Right lobe of liver (tissue), 6 donors: Measurements from ENCODE around the gene PLXND1. TPM values are rescaled to one million over a fixed set of nuclear protein-coding genes. Genes with fewer than 3 reads are reported as not detected.

Experiments used
- ATAC-seq, 4 donors: fragments of 200-7000 bp; cut with Tn5 transposase; one replicate each; pipeline ENCODE4 v1.9.1; 2020; ENCODE audit warnings: mild to moderate bottlenecking in 4 of 4, moderate library complexity in 4 of 4
- DNase-seq, 3 donors: peaks; one replicate each; pipeline ENCODE4 v3.0.0-alpha.2; 2020
- H3K27ac ChIP-seq, 3 donors: fragments of 200-600 bp; one replicate each; pipeline ENCODE4 v1.8.0; 2022
- H3K27me3 ChIP-seq, 2 donors: fragments of 200-600 bp; one replicate each; pipeline ENCODE4 v1.8.0; 2022
- H3K36me3 ChIP-seq, 4 donors: fragments of 200-600 bp; sonication (generic) in 1 of 4; one replicate each; pipeline versions ENCODE4 v1.5.1 to v1.8.0; 2017 to 2022; ENCODE audit warnings: control low read depth in 1 of 4
- H3K4me1 ChIP-seq, 4 donors: fragments of 200-600 bp; sonication (generic) in 1 of 4; one replicate each; pipeline versions ENCODE4 v1.5.1 to v1.8.0; 2017 to 2022; ENCODE audit warnings: control low read depth in 1 of 4
- H3K4me3 ChIP-seq, 3 donors: fragments of 200-600 bp; one replicate each; pipeline ENCODE4 v1.8.0; 2022
- H3K9me3 ChIP-seq, 4 donors: fragments of 200-600 bp; sonication (generic) in 1 of 4; one replicate each; pipeline versions ENCODE4 v1.5.1 to v1.8.0; 2017 to 2022; ENCODE audit warnings: control low read depth in 1 of 4
- CTCF ChIP-seq, 4 donors: fragments of 200-600 bp in 3 of 4; fragments of 450-650 bp in 1 of 4; IDR thresholded peaks; one replicate each; pipeline versions ENCODE4 v1.5.1 to v1.8.0; 2016 to 2022; ENCODE audit warnings: antibody characterized with exemption in 4 of 4, mild to moderate bottlenecking in 2 of 4
- POLR2A ChIP-seq: fragments of 450-650 bp; IDR thresholded peaks from one replicate; pipeline ENCODE4 v1.6.1; 2017; ENCODE audit warnings: antibody characterized with exemption, mild to moderate bottlenecking
- WGBS: methylation state at CpG from one replicate; pipeline ENCODE4 v1.1.6; 2018; ENCODE audit warnings: low coverage, low lambda C conversion rate; ENCODE audit not compliant: insufficient coverage; ENCODE audit errors: missing lambda C conversion rate; 5-methylcytosine and 5-hydroxymethylcytosine counted together
- intact Hi-C, 2 donors: fragments of 100-400 bp; cut with DNase I; formaldehyde crosslinking; loops; one replicate each; pipeline versions ENCODE4 v1.11.2 to v1.14.1; 2022
- small RNA-seq, 2 experiments: library from RNA; depleted of rRNA; stranded (forward); fragments of <200 nt; gene quantifications; one replicate each; pipeline ENCODE3, GENCODE V24; 2016
- total RNA-seq, 6 experiments: library from RNA; depleted of rRNA in 2 of 6; stranded (reverse); fragments of >200 nt in 2 of 6; fragmentation: NEBNext Ultra II Directional in 3 of 6; extraction: Animal tissue kit (Norgen Biotek cat#: 25700) in 3 of 6; gene quantifications; one replicate each; pipeline versions ENCODE4 v1.1.0 to v1.2.4, GENCODE V29; 2016 to 2023
- donor health status: DM: no; HTN: yes; CAD: no.
- donor health status: DM: no; HTN: no; CAD: no.
- donor health status: DM: no; HTN: no; CAD: no.
- donor health status: DM: no; HTN: yes; CAD: no.
- donor health status: DM: no; HTN: yes; CAD: no.

PLXND1 gene
- total RNA-seq, 6 experiments from 2014 or later, result 27.0 to 48.8 (median 29.6) TPM

GRCh38 chr3:129506231-129506742 is 100.2 kb downstream of the PLXND1 start:
- DNase-seq (no peak), ATAC-seq (no peak)
- intact Hi-C loops, result no loop called here
- Histone ChIP-seq H3K4me3 (no peak overlapping the region), H3K27me3 (no peaks in the 10 kb centered on the region), H3K4me1 (no peaks in the 10 kb centered on the region), H3K27ac (no peak overlapping the region), H3K36me3 (peaks cover 0 to 13% (median 4%) of the 10 kb centered on the region in 4 donors), H3K9me3 (no peaks in the 10 kb centered on the region)
- 86% methylated on average over 7 of the region's 9 CpGs for WGBS
- no peak for TF ChIP-seq CTCF (IDR thresholded peaks at IDR 0.05)
- no peak for TF ChIP-seq POLR2A

GRCh38 chr3:129505341-129505740 is 101.1 kb downstream of the PLXND1 start:
- intact Hi-C loops, result no loop called here
- ATAC-seq, result no peak
- peaks cover 0 to 13% (median 4%) of the 10 kb centered on the region in 4 donors for H3K36me3 ChIP-seq
- peaks cover 0 to 5% (median 2%) of the 10 kb centered on the region in 4 donors for H3K4me1 ChIP-seq
- TF ChIP-seq POLR2A (no peak), CTCF (IDR thresholded peaks at IDR 0.05) (no peak)
- no peaks in the 10 kb centered on the region for H3K9me3 ChIP-seq
- no peak for DNase-seq
- H3K4me3 ChIP-seq, result no peak overlapping the region
- WGBS, result 96% methylated on average over 3 of the region's 6 CpGs
- H3K27ac ChIP-seq, result no peak overlapping the region
- H3K27me3 ChIP-seq, result no peaks in the 10 kb centered on the region

Small RNA genes within 50 kb of the gene (small RNA-seq; reads per million reads assigned to genes)
- 0 reads per million in 2 experiments for gene RN7SL752P

Other genes with a start within 250 kb of the PLXND1 start
- 1 to 10 TPM in 5 of 6 experiments, under 1 TPM in 1; 0.26 to 4.7 (median 2.0) TPM for gene EFCAB12, start 178.0 kb downstream of the PLXND1 start, total RNA-seq
- gene MBD4, start 166.7 kb downstream of the PLXND1 start, total RNA-seq, result 10 to 100 TPM; 16.9 to 26.1 (median 25.3) TPM
- gene IFT122, start 166.5 kb downstream of the PLXND1 start, total RNA-seq, result 10 to 100 TPM in 4 of 6 experiments, 1 to 10 TPM in 2; 7.1 to 16.8 (median 11.5) TPM
- not detected for gene RHO, start 78.0 kb downstream of the PLXND1 start, total RNA-seq
- not detected for gene H1-8, start 63.5 kb downstream of the PLXND1 start, total RNA-seq